Stimulated activated effector memory CD8-positive, alpha-beta T cell treated with anti-CD3 and anti-CD28 coated beads, Interleukin-12 subunit alpha, Interleukin-12 subunit beta, amount 100 ng/mL, for 72 hours (primary cell): Measurements from ENCODE around the gene IRF9.

ENCODE experiments used
- ATAC-seq: fragments of 150-1000 bp; cut with Tn5 transposase; 2 replicates; pipeline ENCODE4 v1.10.0; 2021
- DNase-seq, 2 donors: peaks; one replicate each; pipeline ENCODE4 v3.0.0; 2021 to 2022; ENCODE audit warnings: low spot score in 2 of 2
- H3K27ac Mint-ChIP-seq: one replicate; pipeline ENCODE4 v1.8.0; 2022; ENCODE audit warnings: mild to moderate bottlenecking, mixed read lengths
- H3K36me3 Mint-ChIP-seq: one replicate; pipeline ENCODE4 v1.8.0; 2022; ENCODE audit warnings: mild to moderate bottlenecking, mixed read lengths
- H3K4me1 Mint-ChIP-seq: one replicate; pipeline ENCODE4 v1.8.0; 2022; ENCODE audit warnings: mixed read lengths
- H3K4me3 Mint-ChIP-seq: one replicate; pipeline ENCODE4 v1.8.0; 2022; ENCODE audit warnings: mild to moderate bottlenecking, mixed read lengths
- H3K9me3 Mint-ChIP-seq: one replicate; pipeline ENCODE4 v1.8.0; 2022; ENCODE audit warnings: mixed read lengths

Gene IRF9, protein sequence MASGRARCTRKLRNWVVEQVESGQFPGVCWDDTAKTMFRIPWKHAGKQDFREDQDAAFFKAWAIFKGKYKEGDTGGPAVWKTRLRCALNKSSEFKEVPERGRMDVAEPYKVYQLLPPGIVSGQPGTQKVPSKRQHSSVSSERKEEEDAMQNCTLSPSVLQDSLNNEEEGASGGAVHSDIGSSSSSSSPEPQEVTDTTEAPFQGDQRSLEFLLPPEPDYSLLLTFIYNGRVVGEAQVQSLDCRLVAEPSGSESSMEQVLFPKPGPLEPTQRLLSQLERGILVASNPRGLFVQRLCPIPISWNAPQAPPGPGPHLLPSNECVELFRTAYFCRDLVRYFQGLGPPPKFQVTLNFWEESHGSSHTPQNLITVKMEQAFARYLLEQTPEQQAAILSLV

DNA sequence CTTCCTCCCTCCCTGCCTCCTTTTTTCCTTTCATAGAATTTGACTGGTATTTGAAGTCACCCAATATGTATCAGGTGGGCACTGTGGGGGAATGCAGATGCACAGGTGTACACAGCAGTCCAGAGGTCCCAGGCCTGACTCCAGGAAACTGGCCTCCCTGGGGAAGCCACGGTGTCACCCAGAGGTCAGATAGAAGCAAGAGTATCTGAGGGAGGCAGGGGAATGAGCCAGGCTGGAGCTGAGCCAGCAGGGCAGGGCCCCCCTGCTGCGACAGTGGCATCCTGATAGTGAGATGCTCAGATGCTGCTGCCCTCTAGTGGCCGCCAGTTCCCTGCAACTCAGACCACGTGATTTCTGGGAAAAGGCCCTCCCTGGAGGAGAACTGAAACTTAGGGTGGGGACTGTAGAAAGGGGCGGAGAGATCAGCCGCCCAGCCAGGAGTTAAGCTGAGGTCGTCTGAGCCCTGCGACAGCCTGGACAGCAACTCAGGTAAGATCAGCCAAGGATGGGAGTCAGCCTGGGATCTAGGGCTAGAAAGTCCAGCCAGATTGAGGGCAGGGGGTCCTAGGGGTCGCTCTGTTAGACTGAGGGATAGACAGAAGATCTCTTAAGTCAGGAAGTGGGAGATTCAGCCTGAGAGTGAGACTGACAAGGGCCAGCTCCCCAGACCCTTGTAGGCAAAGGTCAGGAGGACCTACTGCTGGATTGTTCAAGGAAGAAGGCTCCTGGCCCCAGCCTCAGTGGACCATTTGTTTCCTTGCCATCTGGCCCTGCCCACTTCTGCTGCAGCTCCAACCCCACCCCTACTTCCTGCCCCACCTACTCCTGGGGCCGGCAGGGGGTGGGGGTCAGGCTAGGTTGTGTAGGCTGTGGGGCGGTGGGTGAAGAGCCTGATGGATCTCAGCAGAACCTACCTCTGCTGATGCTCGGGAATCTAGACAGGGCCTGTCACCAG lies at the start of gene IRF9:
TSS of gene IRF9 (plus strand) at position 416 of the 955 bp plus-strand sequence. CDS start 880 bp downstream, outside the sequence.
- peaks cover 61% of the 10 kb centered on the region for H3K4me1 Mint-ChIP-seq

DNA sequence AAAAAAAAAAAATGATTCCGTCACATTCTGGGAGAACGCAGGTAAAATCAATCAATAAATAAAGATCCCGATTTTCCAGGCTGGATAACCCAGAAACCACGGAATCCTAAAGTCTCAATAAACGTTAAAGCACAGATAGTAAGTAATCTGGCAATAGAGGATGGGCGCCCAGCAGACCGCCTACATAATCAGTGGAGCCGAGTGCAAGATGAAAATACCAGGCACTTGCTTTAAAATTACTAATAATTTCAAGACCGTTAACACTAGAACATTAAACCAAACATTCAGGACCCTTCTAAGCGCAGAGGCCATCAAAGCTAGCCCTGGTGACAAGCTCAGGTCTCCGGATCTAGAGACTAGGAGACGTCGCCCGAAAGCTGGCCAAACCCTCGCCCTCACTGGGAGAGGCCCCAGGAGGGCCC lies 47.7 kb upstream of the IRF9 start:
- Mint-ChIP-seq H3K4me1 (peaks cover 28% of the 10 kb centered on the region), H3K36me3 (peaks cover 46% of the 10 kb centered on the region), H3K27ac (peak overlapping the region; percentile 98), H3K4me3 (peak overlapping the region; percentile 94), H3K9me3 (no peaks in the 10 kb centered on the region)
- ATAC-seq (no peak), DNase-seq (no peak)

More for the DNA sequence above, at the start of gene IRF9:
- no peaks in the 10 kb centered on the region for H3K9me3 Mint-ChIP-seq
- H3K27ac Mint-ChIP-seq: peak within 1 kb of the TSS; percentile 99
- DNase-seq (peak; percentile 99 to 100), ATAC-seq (peak; percentile 91)
- H3K36me3 Mint-ChIP-seq: peaks cover 100% of the 10 kb centered on the region
- peak within 1 kb of the TSS; percentile 94 for H3K4me3 Mint-ChIP-seq

DNA sequence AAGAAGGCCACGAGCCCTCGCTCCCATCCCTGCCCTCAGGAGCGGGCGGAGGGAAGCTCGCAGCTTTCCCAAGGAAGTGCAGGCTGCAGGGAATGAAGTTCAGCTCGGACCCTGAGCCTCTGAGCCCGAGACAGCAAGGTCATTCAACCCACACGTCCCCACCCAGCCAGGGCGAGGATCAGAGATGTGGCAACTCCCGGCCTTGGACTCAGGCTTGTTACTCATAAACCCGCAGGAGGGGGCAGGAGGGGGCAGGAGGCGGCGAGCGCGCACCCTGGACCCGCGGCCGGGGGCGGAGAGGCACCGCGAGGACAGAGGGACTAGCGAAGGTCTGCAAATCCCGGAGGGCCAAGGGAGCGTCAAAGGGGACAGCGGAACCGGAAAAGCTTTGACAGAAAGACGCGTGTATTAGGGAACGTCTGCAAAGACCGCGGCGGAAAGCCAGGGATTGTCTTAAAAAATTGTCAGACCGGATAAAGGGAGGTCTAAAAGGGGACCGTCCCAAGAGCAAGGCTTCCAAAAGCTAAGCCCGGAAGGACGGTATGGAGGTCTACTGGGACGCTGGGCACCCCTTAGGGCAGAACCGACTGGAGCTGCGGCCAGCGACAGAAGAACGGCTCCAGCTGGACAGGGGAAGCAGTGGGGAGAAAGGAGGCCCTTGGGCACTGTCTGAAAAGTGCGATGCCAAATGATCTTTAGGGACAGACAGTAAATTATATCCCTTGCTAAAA lies 47.1 kb upstream of the IRF9 start:
- peak; percentile 49 for ATAC-seq
- H3K4me3 Mint-ChIP-seq: peak overlapping the region; percentile 94
- peak in 1 of 2 donors; percentile 64 for DNase-seq
- H3K9me3 Mint-ChIP-seq: no peaks in the 10 kb centered on the region
- peaks cover 51% of the 10 kb centered on the region for H3K36me3 Mint-ChIP-seq
- peak overlapping the region; percentile 98 for H3K27ac Mint-ChIP-seq
- H3K4me1 Mint-ChIP-seq: peaks cover 27% of the 10 kb centered on the region

DNA sequence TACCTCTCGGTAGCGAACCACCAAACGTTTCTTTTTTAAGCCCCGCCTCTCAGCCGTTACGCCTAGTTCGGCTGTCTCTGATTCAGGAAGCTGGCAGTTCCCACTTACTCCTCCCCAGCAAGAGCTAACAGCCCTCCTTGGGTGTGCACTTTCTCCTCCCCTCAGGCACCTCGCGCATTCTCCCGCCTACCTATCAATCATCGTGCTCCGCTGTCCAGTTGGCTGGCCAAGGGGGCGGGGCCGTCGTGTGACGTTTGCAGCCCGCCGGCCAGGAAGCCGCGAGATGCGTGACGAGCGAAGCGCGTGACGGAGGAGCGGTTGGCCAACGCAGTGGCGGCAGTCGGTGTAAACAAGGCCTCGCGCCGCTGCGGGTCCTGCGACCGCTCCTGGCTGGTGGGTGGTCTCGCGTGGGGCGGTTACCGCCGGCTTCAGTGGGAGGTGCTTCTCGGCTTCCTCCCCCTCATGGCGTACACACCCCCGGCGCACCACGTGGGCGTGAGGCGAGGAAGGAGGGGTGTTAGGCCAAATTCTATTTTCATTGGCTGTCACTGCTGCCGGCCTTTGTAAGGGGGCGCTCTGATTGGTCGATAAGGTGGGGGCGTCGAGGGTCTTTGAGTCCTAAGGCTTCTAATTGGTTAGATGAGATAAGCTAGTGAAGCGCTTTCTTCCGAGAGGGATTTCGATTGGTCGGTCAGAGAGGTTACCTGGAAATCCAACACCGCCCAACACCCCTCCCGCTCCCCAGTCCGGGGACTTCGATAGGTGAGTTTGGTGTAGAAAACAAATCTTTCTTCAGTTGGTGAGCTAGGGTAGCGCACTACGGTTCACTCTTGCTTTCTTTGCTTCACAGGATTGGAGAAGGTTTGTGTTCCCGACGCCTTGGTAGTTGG lies 46.3 kb upstream of the IRF9 start, which contains the start of the genes DCAF11 and NRL:
TSS of gene DCAF11 (plus strand) at position 246 of the 890 bp plus-strand sequence. CDS start 818 bp downstream, outside the sequence.
TSS of gene NRL (minus strand) at position 418 of the 890 bp plus-strand sequence. CDS start 32,101 bp downstream, outside the sequence.
- H3K36me3 Mint-ChIP-seq: peaks cover 60% of the 10 kb centered on the region
- H3K4me1 Mint-ChIP-seq: peaks cover 24% of the 10 kb centered on the region
- ATAC-seq (peak; percentile 93), DNase-seq (peak; percentile 98 to 99)
- H3K4me3 Mint-ChIP-seq: peak within 1 kb of the TSS; percentile 94
- no peaks in the 10 kb centered on the region for H3K9me3 Mint-ChIP-seq
- peak within 1 kb of the TSS; percentile 98 for H3K27ac Mint-ChIP-seq

DNA sequence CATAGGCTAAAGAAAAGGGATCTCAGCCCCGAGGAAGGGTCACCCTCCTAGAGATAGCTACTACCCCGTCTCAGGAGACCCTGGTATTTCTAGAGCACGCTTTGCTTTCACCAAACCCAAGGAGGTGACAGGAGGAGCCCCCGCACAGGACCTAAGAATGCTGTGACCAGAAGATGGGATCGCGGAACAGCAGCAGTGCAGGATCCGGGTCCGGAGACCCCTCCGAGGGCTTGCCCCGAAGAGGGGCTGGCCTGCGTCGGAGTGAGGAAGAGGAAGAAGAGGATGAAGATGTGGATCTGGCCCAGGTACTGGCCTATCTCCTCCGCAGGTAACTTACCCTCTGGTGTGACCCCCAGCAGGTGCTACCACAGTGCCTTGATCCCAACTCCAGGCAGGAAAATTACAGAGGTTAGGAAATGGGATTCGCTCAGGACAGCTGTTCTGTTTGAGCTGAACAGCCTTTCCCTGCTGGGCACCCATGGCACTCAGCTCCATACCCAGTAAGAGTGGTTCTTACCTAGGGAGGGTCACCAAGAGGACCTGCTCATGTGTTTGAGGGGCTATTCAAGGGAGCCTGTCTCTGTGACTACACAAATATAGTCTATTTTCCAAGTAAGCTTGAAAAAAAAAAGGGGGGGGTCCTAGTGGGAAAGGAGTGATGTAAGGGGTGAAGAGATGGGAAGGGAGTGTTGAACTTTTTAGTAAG lies 45.5 kb upstream of the IRF9 start:
- H3K9me3 Mint-ChIP-seq: no peaks in the 10 kb centered on the region
- peak overlapping the region; percentile 98 for H3K27ac Mint-ChIP-seq
- ATAC-seq (no peak), DNase-seq (no peak)
- peaks cover 68% of the 10 kb centered on the region for H3K36me3 Mint-ChIP-seq
- H3K4me1 Mint-ChIP-seq: peaks cover 24% of the 10 kb centered on the region
- peak overlapping the region; percentile 94 for H3K4me3 Mint-ChIP-seq

DNA sequence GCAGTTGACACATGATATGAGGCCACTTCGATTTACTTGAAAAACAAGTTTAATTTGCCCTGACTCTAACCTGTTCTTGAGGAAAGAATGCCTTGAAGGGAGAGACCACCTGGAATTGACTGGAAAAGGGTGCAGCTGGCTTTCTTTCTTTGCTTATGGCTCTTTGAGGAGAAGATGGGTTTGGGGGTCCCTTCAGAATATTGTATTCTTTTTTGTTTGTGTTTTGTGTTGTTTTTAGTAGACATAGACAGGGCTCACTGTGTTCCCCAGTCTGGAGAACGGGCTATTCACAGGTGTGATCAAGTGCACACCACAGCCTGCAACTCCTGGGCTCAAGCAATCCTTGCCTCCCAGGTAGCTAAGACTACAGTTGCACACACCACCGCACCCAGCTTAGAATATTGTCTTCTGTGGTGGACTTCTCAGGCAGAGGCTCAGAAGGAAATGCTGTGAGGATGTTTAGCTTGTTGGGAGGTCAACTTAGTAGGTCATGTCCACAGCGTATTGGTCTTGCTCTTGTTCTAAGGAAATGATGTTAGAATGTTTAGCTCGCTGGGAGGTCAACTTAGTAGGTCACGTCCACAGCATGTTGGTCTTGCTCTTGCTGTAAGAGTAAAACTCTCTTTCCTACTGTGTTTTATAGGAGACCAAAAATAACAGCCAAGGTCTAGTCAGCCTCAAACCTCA lies 44.8 kb upstream of the IRF9 start:
- peak overlapping the region; percentile 98 for H3K27ac Mint-ChIP-seq
- ATAC-seq: no peak
- no peaks in the 10 kb centered on the region for H3K9me3 Mint-ChIP-seq
- no peak for DNase-seq
- H3K4me1 Mint-ChIP-seq: peaks cover 24% of the 10 kb centered on the region
- H3K4me3 Mint-ChIP-seq: peak overlapping the region; percentile 94
- peaks cover 74% of the 10 kb centered on the region for H3K36me3 Mint-ChIP-seq

DNA sequence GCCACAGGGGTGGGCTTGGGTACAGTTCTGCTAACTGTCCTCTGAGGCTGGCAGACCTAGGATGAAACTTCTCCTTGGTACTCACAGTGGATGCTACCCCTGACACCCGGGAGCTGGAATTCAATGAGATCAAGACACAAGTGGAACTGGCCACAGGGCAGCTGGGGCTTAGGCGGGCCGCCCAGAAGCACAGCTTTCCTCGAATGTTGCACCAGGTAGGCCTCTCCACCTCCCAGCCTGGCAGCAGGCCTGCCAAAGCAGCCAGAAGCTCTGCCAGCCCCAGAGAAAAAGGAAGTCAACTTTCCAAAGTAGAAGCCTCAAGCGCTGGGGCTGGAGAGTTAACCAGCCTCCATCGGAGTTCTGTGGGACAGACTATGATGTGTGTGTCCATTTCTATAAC lies 43.9 kb upstream of the IRF9 start:
- Mint-ChIP-seq H3K9me3 (no peaks in the 10 kb centered on the region), H3K4me3 (no peak overlapping the region), H3K36me3 (peaks cover 84% of the 10 kb centered on the region), H3K4me1 (peaks cover 24% of the 10 kb centered on the region), H3K27ac (peak overlapping the region; percentile 8)
- ATAC-seq (no peak), DNase-seq (no peak)

DNA sequence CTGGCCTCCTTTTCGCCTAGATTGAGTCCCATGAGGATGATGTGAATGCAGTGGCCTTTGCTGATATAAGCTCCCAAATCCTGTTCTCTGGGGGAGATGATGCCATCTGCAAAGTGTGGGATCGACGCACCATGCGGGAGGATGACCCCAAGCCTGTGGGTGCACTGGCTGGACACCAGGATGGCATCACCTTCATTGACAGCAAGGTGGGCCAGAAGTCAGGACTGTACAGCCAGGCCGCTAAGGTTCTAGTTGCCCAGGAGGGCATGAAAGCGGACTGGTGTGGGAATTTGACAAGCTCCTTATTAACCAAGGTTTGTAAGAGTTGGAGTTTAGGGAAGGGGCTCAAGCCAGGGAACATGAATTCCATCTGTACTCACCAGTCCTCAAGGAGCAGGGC lies 41.4 kb upstream of the IRF9 start:
- peaks cover 24% of the 10 kb centered on the region for H3K4me1 Mint-ChIP-seq
- peaks cover 89% of the 10 kb centered on the region for H3K36me3 Mint-ChIP-seq

DNA sequence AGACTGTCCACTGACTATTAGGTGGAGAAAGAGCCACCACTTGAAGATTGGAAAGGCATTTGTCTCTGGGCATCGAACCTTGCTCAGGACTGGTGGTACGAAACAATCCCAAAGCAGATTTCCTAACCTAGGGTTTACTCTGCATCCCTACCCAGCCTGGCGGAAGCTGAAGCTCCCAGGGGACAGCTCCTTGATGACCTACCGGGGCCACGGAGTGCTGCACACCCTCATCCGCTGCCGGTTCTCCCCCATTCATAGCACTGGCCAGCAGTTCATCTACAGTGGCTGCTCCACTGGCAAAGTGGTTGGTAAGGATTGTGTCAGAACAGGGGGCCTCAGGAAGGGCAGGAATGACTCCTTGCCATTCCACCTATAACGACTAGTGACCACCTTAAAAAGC lies 39.9 kb upstream of the IRF9 start:
- H3K4me3 Mint-ChIP-seq: no peak overlapping the region
- H3K27ac Mint-ChIP-seq: no peak overlapping the region
- peaks cover 80% of the 10 kb centered on the region for H3K36me3 Mint-ChIP-seq

More for the DNA sequence above, 41.4 kb upstream of the IRF9 start:
- H3K9me3 Mint-ChIP-seq: no peaks in the 10 kb centered on the region
- no peak overlapping the region for H3K4me3 Mint-ChIP-seq
- peak overlapping the region; percentile 8 for H3K27ac Mint-ChIP-seq
- DNase-seq (no peak), ATAC-seq (no peak)

DNA sequence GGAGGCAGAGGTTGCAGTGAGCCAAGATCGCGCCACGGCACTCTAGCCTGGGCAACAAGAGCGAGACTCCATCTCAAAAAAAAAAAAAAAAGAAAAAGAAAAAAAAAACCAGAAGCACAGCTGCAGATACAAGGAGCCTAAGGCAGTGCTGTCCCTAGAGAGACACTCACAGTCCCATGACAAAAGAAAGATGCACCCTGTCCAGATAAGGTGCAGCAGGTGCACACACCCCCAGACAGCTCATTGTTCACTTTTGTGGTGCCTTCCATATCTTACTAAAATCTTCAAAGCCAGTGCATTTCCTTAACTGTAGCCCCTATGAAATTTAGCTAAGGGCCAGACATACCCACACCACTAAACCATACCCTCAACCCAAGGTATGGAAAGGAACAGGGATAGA lies 38.6 kb upstream of the IRF9 start:
- DNase-seq (no peak), ATAC-seq (no peak)
- Mint-ChIP-seq H3K36me3 (peaks cover 68% of the 10 kb centered on the region), H3K4me1 (peaks cover 6% of the 10 kb centered on the region), H3K27ac (no peak overlapping the region), H3K4me3 (no peak overlapping the region), H3K9me3 (no peaks in the 10 kb centered on the region)

More for the DNA sequence above, 39.9 kb upstream of the IRF9 start:
- no peak for DNase-seq
- H3K9me3 Mint-ChIP-seq: no peaks in the 10 kb centered on the region
- ATAC-seq: no peak
- H3K4me1 Mint-ChIP-seq: peaks cover 13% of the 10 kb centered on the region

DNA sequence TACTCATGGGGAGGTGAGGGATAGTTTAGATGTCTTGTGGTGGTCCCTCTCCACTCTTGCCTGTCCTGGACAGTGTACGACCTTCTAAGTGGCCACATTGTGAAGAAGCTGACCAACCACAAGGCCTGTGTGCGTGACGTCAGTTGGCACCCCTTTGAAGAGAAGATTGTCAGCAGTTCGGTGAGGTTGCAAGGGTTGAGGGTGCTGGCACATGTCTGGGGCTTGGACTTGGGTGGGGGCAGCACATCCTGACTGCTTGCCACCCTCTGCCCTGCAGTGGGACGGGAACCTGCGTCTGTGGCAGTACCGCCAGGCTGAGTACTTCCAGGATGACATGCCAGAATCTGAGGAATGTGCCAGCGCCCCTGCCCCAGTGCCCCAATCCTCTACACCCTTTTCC lies 38.2 kb upstream of the IRF9 start:
- peaks cover 6% of the 10 kb centered on the region for H3K4me1 Mint-ChIP-seq
- ATAC-seq: no peak
- peaks cover 64% of the 10 kb centered on the region for H3K36me3 Mint-ChIP-seq

DNA sequence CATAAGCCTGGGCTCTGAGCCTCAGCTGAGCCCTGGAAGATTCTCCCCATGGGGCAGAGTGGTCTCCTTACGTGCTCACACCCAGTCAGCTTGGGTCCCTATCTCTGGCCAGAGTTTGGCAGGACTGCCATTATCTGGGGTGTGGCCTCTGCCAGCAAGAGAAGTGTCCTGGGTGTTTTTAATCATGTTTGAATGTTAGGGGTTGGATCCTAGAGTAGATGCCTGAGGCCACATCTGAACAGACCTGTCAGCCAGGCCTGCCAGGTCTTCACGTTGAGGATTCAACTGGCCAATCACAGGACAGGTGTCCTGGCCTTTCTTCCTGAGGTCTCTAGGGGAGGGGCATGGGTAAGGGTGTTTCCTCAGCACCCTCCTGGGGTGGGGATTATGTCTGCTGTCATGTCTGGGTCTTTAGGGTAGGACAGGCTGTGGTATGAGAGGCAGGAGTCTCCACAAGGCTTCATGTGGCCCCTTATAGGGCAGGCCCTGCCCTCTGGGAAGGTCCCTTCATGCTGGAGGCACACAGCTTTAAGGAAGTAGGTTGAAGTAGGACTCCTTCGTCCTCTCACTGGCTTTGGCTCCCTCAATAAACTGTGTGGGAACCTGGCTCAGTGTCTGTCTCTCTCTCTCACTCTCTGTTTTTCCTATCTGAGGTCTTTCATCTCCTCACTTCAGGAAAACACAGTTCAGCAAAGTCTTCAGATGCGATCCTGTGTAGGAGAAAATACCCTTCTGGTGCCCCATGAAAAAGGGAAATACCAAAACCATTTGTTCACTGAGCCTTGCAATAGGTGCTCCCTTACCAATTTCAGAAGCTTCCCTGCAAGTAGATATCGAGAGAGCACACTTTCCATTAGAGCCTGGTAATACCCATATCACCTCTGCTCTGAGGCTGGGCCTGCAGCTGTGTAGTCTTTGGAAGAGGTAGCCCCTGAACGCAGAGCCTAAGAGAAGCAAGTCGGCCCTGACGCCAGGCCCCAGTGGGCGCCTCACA lies 37.3 kb upstream of the IRF9 start:
- no peak for DNase-seq
- peak; percentile 52 for ATAC-seq
- H3K9me3 Mint-ChIP-seq: no peaks in the 10 kb centered on the region
- no peak overlapping the region for H3K4me3 Mint-ChIP-seq
- peaks cover 55% of the 10 kb centered on the region for H3K36me3 Mint-ChIP-seq
- peak overlapping the region; percentile 56 for H3K27ac Mint-ChIP-seq
- H3K4me1 Mint-ChIP-seq: peaks cover 1% of the 10 kb centered on the region

More for the DNA sequence above, 38.2 kb upstream of the IRF9 start:
- no peak for DNase-seq
- Mint-ChIP-seq H3K4me3 (no peak overlapping the region), H3K27ac (no peak overlapping the region), H3K9me3 (no peaks in the 10 kb centered on the region)
